Retinal pigment epithelial cell (primary cell): ENCODE results near the gene TMEM170B.

Experiments used
- DNase-seq: peaks from one replicate; pipeline ENCODE4 v3.0.0-alpha.2; 2010; ENCODE audit warnings: low read depth
- H3K4me3 ChIP-seq: 2 replicates; pipeline ENCODE4 v1.5.1; 2011; ENCODE audit warnings: mild to moderate bottlenecking, low read length, control low read depth, moderate library complexity
- CTCF ChIP-seq: conservative IDR thresholded peaks from 2 replicates; pipeline ENCODE4 v1.5.1; 2011; ENCODE audit warnings: low read depth, low read length, control low read depth, inconsistent platforms

Gene TMEM170B

GRCh38 chr6:11566609-11567008 is 29.1 kb downstream of the TMEM170B start:
- no peak for DNase-seq
- H3K4me3 ChIP-seq = no peak overlapping the region
- no peak for TF ChIP-seq CTCF

GRCh38 chr6:11571073-11571472 is 33.5 kb downstream of the TMEM170B start:
- no peak overlapping the region for H3K4me3 ChIP-seq
- DNase-seq = no peak
- no peak for TF ChIP-seq CTCF

GRCh38 chr6:11575408-11576033 is 38.0 kb downstream of the TMEM170B start:
- DNase-seq = peak; percentile 60
- peak; percentile 99 for TF ChIP-seq CTCF
- H3K4me3 ChIP-seq = no peak overlapping the region

- TF ChIP-seq CTCF = no peak
- no peak overlapping the region for H3K4me3 ChIP-seq
- DNase-seq = no peak
Measured at GRCh38 chr6:11580686-11581405, 43.3 kb downstream of the TMEM170B start.

- DNase-seq = peak; percentile 70
- no peak for TF ChIP-seq CTCF
Measured at GRCh38 chr6:11584244-11584643, 46.7 kb downstream of the TMEM170B start.

GRCh38 chr6:11585426-11586016 is 48.0 kb downstream of the TMEM170B start:
- TF ChIP-seq CTCF = peak; percentile 63
- no peak overlapping the region for H3K4me3 ChIP-seq
- peak; percentile 49 for DNase-seq

More at GRCh38 chr6:11584244-11584643, 46.7 kb downstream of the TMEM170B start:
- H3K4me3 ChIP-seq = no peak overlapping the region

- no peak for TF ChIP-seq CTCF
- peak; percentile 82 for DNase-seq
- H3K4me3 ChIP-seq = no peak overlapping the region
Measured at GRCh38 chr6:11586117-11586516, 48.6 kb downstream of the TMEM170B start.
